ENCODE data around the gene ZNF486. TPM values are rescaled to one million over a fixed set of nuclear protein-coding genes. Genes with fewer than 3 reads are reported as not detected.
A peak's percentile ranks its signal among the peaks of the same experiment; 100 is the strongest.
"Not testable (repeated sequence)": the region's sequence is repeated elsewhere in the genome, so short reads cannot be mapped to it uniquely, and the experiment has no call there.

The ZNF486 gene
- total RNA-seq, 1 donor from 2014 or later, result 1.1 TPM

DNA sequence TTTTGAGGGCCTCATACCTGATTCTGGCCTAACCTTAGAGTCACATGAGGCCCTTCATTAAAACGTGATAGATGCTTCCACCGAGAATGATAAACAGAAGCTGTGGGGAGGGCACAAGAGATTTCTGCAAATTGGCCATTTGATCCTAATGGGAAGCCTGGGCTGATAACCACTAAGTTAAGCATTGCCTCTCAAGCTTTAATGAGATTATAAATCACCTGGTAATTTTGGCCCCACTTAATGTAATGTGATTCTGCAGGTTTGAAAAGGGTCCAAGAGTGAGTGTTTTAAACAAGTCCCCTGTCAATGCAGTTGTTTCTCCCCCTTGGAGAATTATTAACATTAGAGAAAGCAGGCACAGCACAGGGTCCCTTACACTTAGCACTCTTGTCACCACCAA, 42.0 kb downstream of the ZNF486 start:
- TF ChIP-seq CTCF (IDR thresholded peaks at IDR 0.05), result no peak
- intact Hi-C loops (cut with DNase I), result no loop called here
- Histone ChIP-seq H3K4me3 (no peak overlapping the region), H3K27ac (no peak overlapping the region), H3K36me3 (no peaks in the 10 kb centered on the region), H3K27me3 (no peaks in the 10 kb centered on the region), H3K9me3 (no peaks in the 10 kb centered on the region), H3K4me1 (no peaks in the 10 kb centered on the region)
- no peak for DNase-seq (ENCODE audit: low spot score in 2 of 2)

GRCh38 chr19:20214366-20214765, 47.4 kb downstream of the ZNF486 start:
- H3K27ac ChIP-seq; H3K27me3 ChIP-seq; H3K4me1 ChIP-seq; DNase-seq (ENCODE audit: low spot score in 2 of 2); H3K9me3 ChIP-seq; H3K36me3 ChIP-seq; intact Hi-C loops (cut with DNase I): not testable (repeated sequence)
- H3K4me3 ChIP-seq, result peak overlapping the region in 1 of 2 donors; percentile 26

DNA sequence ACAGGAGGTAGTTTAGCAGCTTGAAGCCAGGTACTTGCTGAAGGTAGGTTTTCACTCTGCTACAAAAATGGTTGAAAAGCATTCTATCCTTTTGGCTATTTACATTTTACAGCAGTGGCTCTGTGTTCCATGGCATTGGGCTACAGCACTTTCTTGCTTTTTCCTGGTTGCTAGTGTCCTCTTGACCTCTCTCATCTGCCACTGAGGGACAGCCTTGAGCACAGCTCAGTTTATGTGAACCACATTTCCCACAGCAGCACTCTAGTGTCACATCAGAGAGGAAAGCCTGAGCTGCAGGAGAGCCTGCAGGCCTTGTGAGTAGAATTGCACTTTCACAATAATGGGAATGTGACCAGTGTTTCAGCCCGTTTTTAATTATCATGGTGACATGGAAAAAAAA, 54.6 kb downstream of the ZNF486 start:
- H3K36me3 ChIP-seq; intact Hi-C loops (cut with DNase I); H3K9me3 ChIP-seq; H3K27me3 ChIP-seq; DNase-seq (ENCODE audit: low spot score in 2 of 2); H3K4me3 ChIP-seq; H3K4me1 ChIP-seq; H3K27ac ChIP-seq: not testable (repeated sequence)

DNA sequence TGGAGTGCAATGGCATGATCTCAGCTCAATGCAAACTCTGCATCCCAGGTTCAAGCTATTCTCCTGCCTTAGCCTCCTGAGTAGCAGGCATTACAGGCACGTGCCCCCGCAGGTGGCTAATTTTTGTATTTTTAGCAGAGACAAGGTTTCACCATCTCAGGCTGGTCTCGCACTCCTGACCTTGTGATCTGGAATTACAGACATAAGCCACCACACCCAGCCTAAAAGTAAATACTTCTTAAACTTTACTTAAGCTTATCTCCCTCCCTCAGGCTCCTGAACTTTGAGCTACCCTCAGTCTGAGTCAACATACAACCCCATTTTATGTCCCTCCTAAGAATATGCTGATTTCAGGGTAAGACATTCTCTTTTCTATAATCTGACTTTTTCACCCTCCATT, 66.1 kb downstream of the ZNF486 start:
- H3K9me3 ChIP-seq, result peaks cover 4 to 8% of the 10 kb centered on the region in 2 donors
- no peaks in the 10 kb centered on the region for H3K36me3 ChIP-seq
- H3K27ac ChIP-seq, result no peak overlapping the region
- DNase-seq (ENCODE audit: low spot score in 2 of 2), result no peak
- no peaks in the 10 kb centered on the region for H3K27me3 ChIP-seq
- TF ChIP-seq CTCF (IDR thresholded peaks at IDR 0.05), result no peak
- intact Hi-C loops (cut with DNase I), result no loop called here
- no peaks in the 10 kb centered on the region for H3K4me1 ChIP-seq
- no peak overlapping the region for H3K4me3 ChIP-seq

- Histone ChIP-seq H3K9me3 (no peaks in the 10 kb centered on the region), H3K4me1 (no peaks in the 10 kb centered on the region), H3K27ac (no peak overlapping the region), H3K27me3 (no peaks in the 10 kb centered on the region), H3K36me3 (no peaks in the 10 kb centered on the region), H3K4me3 (no peak overlapping the region)
- intact Hi-C loops (cut with DNase I), result loop anchor here (5.0 kb wide), 1 partner anchor 1087 kb away; no protein-coding TSS in a partner anchor
- no peak for TF ChIP-seq CTCF (IDR thresholded peaks at IDR 0.05)
- no peak for DNase-seq (ENCODE audit: low spot score in 2 of 2)
Measured at GRCh38 chr19:20235156-20235555, 68.1 kb downstream of the ZNF486 start.

DNA sequence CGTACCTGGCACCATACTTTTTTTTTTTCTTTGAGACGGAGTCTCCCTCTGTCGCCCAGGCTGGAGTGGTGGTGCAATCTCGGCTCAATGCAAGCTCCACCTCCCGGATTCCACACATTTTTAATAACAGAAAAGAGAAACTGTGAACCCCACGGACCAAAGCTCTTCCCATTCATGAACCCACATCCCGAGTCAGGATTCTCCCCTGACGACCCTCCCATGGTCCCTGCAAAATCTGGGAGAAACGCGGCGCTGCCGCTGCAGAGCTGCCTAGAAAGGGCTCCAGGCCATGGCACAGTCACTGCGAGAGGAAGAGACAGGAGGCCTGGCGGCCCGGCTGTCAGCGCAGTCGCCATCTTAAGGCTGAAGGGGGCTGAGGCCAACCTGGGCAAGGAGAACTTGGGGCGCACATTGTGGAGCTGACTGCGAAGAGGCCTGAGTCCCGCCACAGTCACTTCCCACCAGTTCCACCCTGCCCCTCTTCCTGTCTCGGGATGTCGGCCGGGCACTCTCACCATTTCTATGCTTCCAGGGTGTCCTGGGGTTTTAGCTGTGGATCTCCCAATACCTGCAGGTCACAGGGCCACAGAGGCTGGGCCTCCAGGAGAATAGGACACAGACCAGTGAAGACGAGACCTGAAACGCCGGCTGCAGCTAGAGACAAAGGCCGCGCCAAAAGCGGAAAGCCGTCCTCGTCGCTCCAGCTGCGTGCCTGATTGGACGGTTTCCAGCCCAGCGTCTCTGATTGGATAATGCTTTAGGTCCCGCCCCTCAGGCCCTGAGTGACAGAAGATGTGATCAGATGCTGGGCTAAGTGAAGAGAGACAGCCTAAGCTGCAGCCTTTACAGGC, 71.0 kb downstream of the ZNF486 start:
- intact Hi-C loops (cut with DNase I), result loop anchor here (5.0 kb wide), 1 partner anchor 1084 kb away; no protein-coding TSS in a partner anchor
- H3K27me3 ChIP-seq, result no peaks in the 10 kb centered on the region

More for the DNA sequence above, 71.0 kb downstream of the ZNF486 start:
- Histone ChIP-seq H3K9me3 (no peaks in the 10 kb centered on the region), H3K4me3 (peak overlapping the region; percentile 56 to 73), H3K27ac (no peak overlapping the region), H3K4me1 (no peaks in the 10 kb centered on the region), H3K36me3 (no peaks in the 10 kb centered on the region)
- peak in 1 of 3 experiments; percentile 18 for TF ChIP-seq CTCF (IDR thresholded peaks at IDR 0.05)
- peak; percentile 79 to 91 for DNase-seq (ENCODE audit: low spot score in 2 of 2)
